Kidney (tissue), 14 donors: Measurements from ENCODE around the gene WDR86. TPM values are rescaled to one million over a fixed set of nuclear protein-coding genes. Genes with fewer than 3 reads are reported as not detected.

Experiments
- DNase-seq, 5 donors: peaks; one replicate each; pipeline ENCODE4 v3.0.0-alpha.2; 2013 to 2020
- FAIRE-seq: peaks from 2 replicates; lab custom pipeline; 2012; peaks lifted over from hg19 to GRCh38; lab: Jason Lieb, UNC
- H3K27ac ChIP-seq, 2 donors: one replicate each; pipeline ENCODE4 v1.7.0; 2013; ENCODE audit warnings: low read depth in 2 of 2, low read length in 2 of 2, inconsistent platforms in 1 of 2
- H3K27me3 ChIP-seq: one replicate; pipeline ENCODE4 v1.7.1; 2013; ENCODE audit warnings: low read length, inconsistent platforms; ENCODE audit not compliant: control insufficient read depth, insufficient read depth
- H3K36me3 ChIP-seq, 3 donors: one replicate each; pipeline versions ENCODE4 v1.7.0 to v1.7.1; 2013; ENCODE audit warnings: low read length in 3 of 3, control low read depth in 1 of 3, inconsistent platforms in 1 of 3; ENCODE audit not compliant: insufficient read depth in 3 of 3, control insufficient read depth in 2 of 3
- H3K4me1 ChIP-seq, 3 donors: one replicate each; pipeline versions ENCODE4 v1.7.0 to v1.7.1; 2013; ENCODE audit warnings: low read length in 3 of 3, inconsistent platforms in 1 of 3, low read depth in 1 of 3; ENCODE audit not compliant: control insufficient read depth in 2 of 3, insufficient read depth in 2 of 3
- H3K4me3 ChIP-seq, 3 donors: one replicate each; pipeline versions ENCODE4 v1.7.0 to v1.8.1; 2013; ENCODE audit warnings: low read length in 3 of 3, control low read depth in 1 of 3, inconsistent platforms in 1 of 3
- H3K9ac ChIP-seq, 3 donors: one replicate each; pipeline versions ENCODE4 v1.7.0 to v1.7.1; 2013; ENCODE audit warnings: low read length in 3 of 3, control low read depth in 1 of 3, inconsistent platforms in 1 of 3
- H3K9me3 ChIP-seq, 3 donors: one replicate each; pipeline versions ENCODE4 v1.7.0 to v1.7.1; 2013; ENCODE audit warnings: low read length in 3 of 3, control low read depth in 1 of 3, inconsistent platforms in 1 of 3; ENCODE audit not compliant: control insufficient read depth in 2 of 3, insufficient read depth in 1 of 3
- intact Hi-C: fragments of 100-400 bp; cut with DNase I; formaldehyde crosslinking; loops from one replicate; pipeline ENCODE4 v1.11.1; 2022
- polyA plus RNA-seq: library from polyadenylated mRNA; stranded (reverse); fragments of 350-450 nt; fragmentation: Illumina TruSeq; extraction: RNeasy Lipid Tissue Mini Kit (QIAGEN cat#74804); gene quantifications from one replicate; pipeline ENCODE4 v1.2.3, GENCODE V29; 2014; ENCODE audit warnings: low read depth, low replicate concordance; ENCODE audit not compliant: insufficient read depth
- total RNA-seq: library from RNA; stranded (reverse); fragmentation: NEBNext Ultra II Directional; extraction: Animal tissue kit (Norgen Biotek cat#: 25700); gene quantifications from one replicate; pipeline ENCODE4 v1.2.1, GENCODE V29; 2021
- TF ChIP-seq, protein P1 (sequence below): IDR thresholded peaks from 3 replicates; pipeline ENCODE4 v1.5.1; 2012; ENCODE audit warnings: mild to moderate bottlenecking, moderate library complexity, borderline replicate concordance; ENCODE audit not compliant: insufficient read depth; ENCODE audit errors: extremely low read depth
- donor health status: control.
- donor health status: control.
- donor health status: control.
- donor health status: control.
- donor health status: control.
- donor health status: DM: yes; HTN: yes; CAD: no.
- donor health status: Normal renal cell carcinoma (clear cell type).

Gene WDR86
- total and polyA plus RNA-seq, 2 donors from 2014 or later, result 1.8 to 5.9 TPM

DNA sequence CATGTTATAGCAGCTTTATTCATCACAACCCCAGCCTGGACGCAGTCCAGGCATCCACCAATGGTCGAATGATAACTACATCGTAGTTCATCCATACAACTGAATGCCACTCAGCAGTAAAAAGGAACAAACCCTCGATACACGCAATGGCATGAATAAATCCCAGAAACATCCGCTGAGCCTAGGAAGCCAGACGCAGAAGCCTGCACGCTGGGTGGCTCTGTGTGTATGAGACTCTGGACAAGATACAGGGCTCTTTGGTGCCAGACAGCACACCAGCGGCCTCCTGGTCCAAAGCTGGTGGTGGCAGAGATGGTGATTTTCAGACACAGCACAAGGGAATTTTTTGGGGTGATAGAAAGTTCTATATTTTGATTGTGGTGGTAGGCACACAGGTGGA is 40.2 kb upstream of the WDR86 start:
- TF ChIP-seq, protein P1, sequence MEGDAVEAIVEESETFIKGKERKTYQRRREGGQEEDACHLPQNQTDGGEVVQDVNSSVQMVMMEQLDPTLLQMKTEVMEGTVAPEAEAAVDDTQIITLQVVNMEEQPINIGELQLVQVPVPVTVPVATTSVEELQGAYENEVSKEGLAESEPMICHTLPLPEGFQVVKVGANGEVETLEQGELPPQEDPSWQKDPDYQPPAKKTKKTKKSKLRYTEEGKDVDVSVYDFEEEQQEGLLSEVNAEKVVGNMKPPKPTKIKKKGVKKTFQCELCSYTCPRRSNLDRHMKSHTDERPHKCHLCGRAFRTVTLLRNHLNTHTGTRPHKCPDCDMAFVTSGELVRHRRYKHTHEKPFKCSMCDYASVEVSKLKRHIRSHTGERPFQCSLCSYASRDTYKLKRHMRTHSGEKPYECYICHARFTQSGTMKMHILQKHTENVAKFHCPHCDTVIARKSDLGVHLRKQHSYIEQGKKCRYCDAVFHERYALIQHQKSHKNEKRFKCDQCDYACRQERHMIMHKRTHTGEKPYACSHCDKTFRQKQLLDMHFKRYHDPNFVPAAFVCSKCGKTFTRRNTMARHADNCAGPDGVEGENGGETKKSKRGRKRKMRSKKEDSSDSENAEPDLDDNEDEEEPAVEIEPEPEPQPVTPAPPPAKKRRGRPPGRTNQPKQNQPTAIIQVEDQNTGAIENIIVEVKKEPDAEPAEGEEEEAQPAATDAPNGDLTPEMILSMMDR, result no peak
- no peak for DNase-seq
- Histone ChIP-seq H3K9ac (no peak overlapping the region), H3K27ac (no peak overlapping the region), H3K27me3 (no peaks in the 10 kb centered on the region), H3K36me3 (no peaks in the 10 kb centered on the region), H3K4me3 (no peak overlapping the region), H3K9me3 (no peaks in the 10 kb centered on the region), H3K4me1 (no peaks in the 10 kb centered on the region)
- intact Hi-C loops, result loop anchor here (10.0 kb wide), 1 partner anchor 75 kb away; no protein-coding TSS in a partner anchor
- no peak for FAIRE-seq

DNA sequence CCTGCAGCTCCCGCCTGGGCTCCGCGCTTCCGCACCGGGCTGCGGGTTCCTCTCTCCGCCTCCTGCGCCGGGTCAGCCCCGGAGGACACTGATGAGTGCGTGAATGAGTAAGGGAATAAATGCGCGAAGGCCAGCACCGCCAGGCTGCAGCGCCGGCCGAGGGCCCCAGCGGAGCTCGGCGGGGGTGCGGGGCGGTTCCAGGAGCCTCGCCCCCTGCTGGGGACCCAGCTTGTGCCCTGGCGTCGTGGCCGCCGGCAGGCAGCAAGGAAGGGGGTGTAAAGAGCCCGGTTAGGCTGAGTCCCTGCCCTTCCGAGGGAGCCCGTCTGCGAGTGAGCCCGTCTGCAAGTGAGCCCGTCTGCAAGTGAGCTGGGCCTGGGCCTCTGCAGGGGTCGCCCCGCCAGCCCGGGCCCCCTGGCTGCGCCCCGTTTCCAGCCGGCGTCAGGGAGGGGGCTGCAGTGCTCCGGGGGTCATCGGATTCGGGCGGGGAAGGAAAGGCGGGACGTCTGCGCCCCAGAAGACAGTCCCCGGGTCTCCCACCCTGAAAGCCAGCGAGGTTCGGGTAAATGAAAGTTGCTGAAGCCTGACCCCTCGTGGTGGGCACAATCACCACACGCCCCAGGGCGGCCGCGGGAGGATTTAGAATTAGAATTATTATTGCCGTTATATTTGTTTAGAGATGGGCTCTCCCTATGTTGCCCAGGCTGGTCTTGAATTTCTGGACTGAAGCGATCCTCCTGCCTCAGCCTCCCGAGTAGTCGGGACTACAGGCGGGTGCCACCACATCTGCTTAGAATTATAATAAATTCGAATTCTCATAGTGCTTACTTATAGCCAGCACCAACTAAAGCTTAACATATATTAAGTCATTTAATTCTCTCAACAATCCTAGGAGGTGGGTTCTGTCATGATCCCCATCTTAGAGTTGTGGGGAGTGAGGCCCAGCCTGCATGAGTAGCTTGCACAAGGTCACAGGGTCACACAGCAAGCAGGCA is 38.7 kb upstream of the WDR86 start:
- TF ChIP-seq, protein P1, result peak; percentile 78
- H3K4me1 ChIP-seq, result peaks cover 0 to 3% (median 0%) of the 10 kb centered on the region in 3 donors
- H3K36me3 ChIP-seq, result no peaks in the 10 kb centered on the region
- DNase-seq (peak in 4 of 5 donors; percentile 81 to 87 (median 83)), FAIRE-seq (no peak)
- no peak overlapping the region for H3K27ac ChIP-seq
- no peaks in the 10 kb centered on the region for H3K9me3 ChIP-seq
- intact Hi-C loops, result no loop called here
- peak overlapping the region in 2 of 3 donors; percentile 25 to 57 for H3K4me3 ChIP-seq
- H3K9ac ChIP-seq, result peak overlapping the region in 1 of 3 donors; percentile 5
- no peaks in the 10 kb centered on the region for H3K27me3 ChIP-seq

DNA sequence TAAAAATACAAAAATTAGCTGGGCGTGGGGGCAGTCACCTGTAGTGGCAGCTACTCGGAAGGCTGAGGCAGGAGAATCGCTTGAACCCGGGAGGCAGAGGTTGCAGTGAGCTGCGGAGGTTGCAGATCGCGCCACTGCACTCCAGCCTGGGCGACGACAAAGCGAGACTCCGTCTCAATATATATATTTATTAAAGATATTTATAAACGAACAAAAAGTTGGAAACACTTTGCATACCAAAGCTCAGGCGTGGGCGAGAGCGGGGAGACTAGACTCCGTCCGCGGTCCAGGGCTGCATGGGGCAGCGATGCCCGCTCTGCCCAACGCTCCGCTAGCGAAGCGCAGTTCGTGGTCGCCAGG is 38.0 kb upstream of the WDR86 start:
- TF ChIP-seq, protein P1, result no peak
- intact Hi-C loops, result no loop called here
- no peak overlapping the region for H3K9ac ChIP-seq

More for the DNA sequence above, 38.0 kb upstream of the WDR86 start:
- Histone ChIP-seq H3K36me3 (no peaks in the 10 kb centered on the region), H3K27ac (no peak overlapping the region), H3K4me1 (peaks cover 0 to 3% (median 0%) of the 10 kb centered on the region in 3 donors), H3K27me3 (no peaks in the 10 kb centered on the region), H3K9me3 (no peaks in the 10 kb centered on the region), H3K4me3 (peak overlapping the region in 2 of 3 donors; percentile 25 to 57)
- FAIRE-seq, result no peak
- DNase-seq, result no peak
